Tibial nerve (tissue), 4 donors: ENCODE measurements around the gene CFAP99. TPM values are rescaled to one million over a fixed set of nuclear protein-coding genes. Genes with fewer than 3 reads are reported as not detected.

Experiments used
- DNase-seq, 2 donors: peaks; one replicate each; pipeline ENCODE4 v3.0.0-alpha.2; 2019; ENCODE audit warnings: low spot score in 2 of 2
- H3K27ac ChIP-seq, 4 donors: fragments of 200-600 bp; sonication (generic) in 3 of 4; one replicate each; pipeline ENCODE4 v1.5.1; 2017 to 2019; ENCODE audit warnings: mild to moderate bottlenecking in 1 of 4
- H3K27me3 ChIP-seq, 2 donors: fragments of 200-600 bp; sonication (generic) in 1 of 2; one replicate each; pipeline versions ENCODE4 v1.5.1 to v1.6.0; 2017 to 2019
- H3K36me3 ChIP-seq, 3 donors: fragments of 200-600 bp; sonication (generic); one replicate each; pipeline ENCODE4 v1.5.1; 2018 to 2019
- H3K4me1 ChIP-seq, 4 donors: fragments of 200-600 bp; sonication (generic) in 3 of 4; one replicate each; pipeline ENCODE4 v1.5.1; 2017 to 2019
- H3K4me3 ChIP-seq, 4 donors: fragments of 200-600 bp; sonication (generic) in 3 of 4; one replicate each; pipeline ENCODE4 v1.5.1; 2017 to 2019; ENCODE audit warnings: mild to moderate bottlenecking in 1 of 4, moderate library complexity in 1 of 4
- H3K9me3 ChIP-seq, 4 donors: fragments of 200-600 bp; sonication (generic) in 3 of 4; one replicate each; pipeline ENCODE4 v1.5.1; 2017 to 2019
- CTCF ChIP-seq, 5 experiments: fragments of 200-600 bp in 3 of 5; fragments of 450-650 bp in 2 of 5; sonication (generic) in 3 of 5; IDR thresholded peaks; one replicate each; pipeline ENCODE4 v1.5.1; 2016 to 2019; ENCODE audit warnings: antibody characterized with exemption in 5 of 5, mild to moderate bottlenecking in 3 of 5, moderate library complexity in 2 of 5
- EP300 ChIP-seq, 2 donors: sonication (generic); formaldehyde crosslinking; IDR thresholded peaks; one replicate each; pipeline ENCODE4 v1.6.1; 2017; ENCODE audit warnings: antibody characterized with exemption in 2 of 2, mild to moderate bottlenecking in 1 of 2
- POLR2A ChIP-seq, 2 donors: fragments of 450-650 bp; IDR thresholded peaks; one replicate each; pipeline ENCODE4 v1.6.1; 2017; ENCODE audit warnings: antibody characterized with exemption in 2 of 2, mild to moderate bottlenecking in 2 of 2, moderate library complexity in 2 of 2
- WGBS, 2 donors: methylation state at CpG; one replicate each; pipeline ENCODE4 v1.1.5; 2018; 5-methylcytosine and 5-hydroxymethylcytosine counted together
- total RNA-seq, 4 donors: library from RNA; depleted of rRNA; stranded (reverse); fragments of >200 nt; gene quantifications; one replicate each; pipeline ENCODE4 v1.1.0, GENCODE V29; 2016

CFAP99 gene
- total RNA-seq, 4 donors from 2014 or later, result not detected

DNA sequence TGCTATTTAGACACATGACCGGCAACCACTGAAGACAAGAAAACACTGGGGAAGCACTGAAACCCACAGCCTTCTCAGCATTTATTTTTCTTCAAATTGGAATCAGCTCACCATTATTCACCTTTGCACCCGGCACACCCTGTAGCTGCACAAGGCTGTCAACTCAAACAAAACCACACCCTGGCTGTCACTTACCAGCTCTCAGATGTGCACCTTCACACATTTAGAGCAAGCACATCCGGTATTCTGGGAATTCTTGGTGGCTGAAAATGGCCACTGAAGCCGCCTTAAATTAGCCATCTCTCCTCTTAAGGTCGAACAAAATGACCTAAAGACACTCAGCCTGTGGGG, 6.2 kb upstream of the CFAP99 start:
- no peak for DNase-seq
- WGBS, 2 donors, result 26 to 43% methylated on average over 5 of the region's 5 CpGs
- Histone ChIP-seq H3K27ac (peak overlapping the region in 3 of 4 donors; percentile 29 to 73 (median 66)), H3K36me3 (no peaks in the 10 kb centered on the region), H3K4me3 (peak overlapping the region in 3 of 4 donors; percentile 12 to 29 (median 29)), H3K4me1 (peaks cover 0 to 71% (median 32%) of the 10 kb centered on the region in 4 donors), H3K9me3 (no peaks in the 10 kb centered on the region), H3K27me3 (peaks cover 0 to 12% of the 10 kb centered on the region in 2 donors)
- TF ChIP-seq EP300 (IDR thresholded peaks at IDR 0.05) (no peak), CTCF (IDR thresholded peaks at IDR 0.05) (no peak), POLR2A (IDR thresholded peaks at IDR 0.05) (no peak)

- H3K27me3 ChIP-seq, result peaks cover 0 to 17% of the 10 kb centered on the region in 2 donors
- peak in 1 of 2 donors; percentile 41 for DNase-seq
- TF ChIP-seq CTCF (IDR thresholded peaks at IDR 0.05), result peak; percentile 20 to 39 (median 26)
- TF ChIP-seq EP300 (IDR thresholded peaks at IDR 0.05), result peak in 1 of 2 donors; percentile 40
- TF ChIP-seq POLR2A (IDR thresholded peaks at IDR 0.05), result no peak
- H3K9me3 ChIP-seq, result no peaks in the 10 kb centered on the region
- peaks cover 0 to 76% (median 32%) of the 10 kb centered on the region in 4 donors for H3K4me1 ChIP-seq
- H3K36me3 ChIP-seq, result no peaks in the 10 kb centered on the region
- H3K4me3 ChIP-seq, result peak overlapping the region in 3 of 4 donors; percentile 12 to 29 (median 29)
- 14% methylated on average over 15 to 19 of the region's 30 CpGs for WGBS, 2 donors
- H3K27ac ChIP-seq, result peak overlapping the region in 3 of 4 donors; percentile 29 to 73 (median 66)
Observed at GRCh38 chr4:2412885-2413716, 5.7 kb upstream of the CFAP99 start.

GRCh38 chr4:2413821-2414610, 4.7 kb upstream of the CFAP99 start:
- WGBS, 2 donors, result 52 to 66% methylated on average over 12 to 14 of the region's 14 CpGs
- TF ChIP-seq EP300 (IDR thresholded peaks at IDR 0.05), result no peak
- TF ChIP-seq CTCF (IDR thresholded peaks at IDR 0.05), result no peak
- TF ChIP-seq POLR2A (IDR thresholded peaks at IDR 0.05), result no peak
- Histone ChIP-seq H3K4me3 (no peak overlapping the region), H3K36me3 (no peaks in the 10 kb centered on the region), H3K9me3 (no peaks in the 10 kb centered on the region), H3K27ac (peak overlapping the region in 3 of 4 donors; percentile 29 to 73 (median 66)), H3K4me1 (peaks cover 0 to 79% (median 33%) of the 10 kb centered on the region in 4 donors), H3K27me3 (peaks cover 0 to 17% of the 10 kb centered on the region in 2 donors)
- DNase-seq, result no peak

DNA sequence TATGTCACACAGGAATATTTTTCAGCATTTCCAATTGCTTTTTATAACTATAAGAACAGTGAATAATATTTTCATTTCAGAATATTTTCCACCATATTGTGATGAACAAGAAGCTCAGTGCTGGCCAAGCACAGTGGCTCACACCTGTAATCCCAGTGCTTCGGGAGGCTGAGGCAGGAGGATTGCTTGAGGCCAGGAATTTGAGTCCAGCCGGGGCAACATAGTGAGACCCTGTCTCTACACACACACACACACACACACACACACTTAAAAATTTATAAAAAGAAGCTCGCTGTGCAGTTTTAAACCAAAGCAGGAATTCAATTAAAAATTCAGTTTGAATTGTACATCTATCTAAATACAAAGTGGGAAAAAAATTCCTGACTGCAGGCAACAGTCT, 3.5 kb upstream of the CFAP99 start:
- no peak overlapping the region for H3K4me3 ChIP-seq
- no peaks in the 10 kb centered on the region for H3K36me3 ChIP-seq
- H3K27ac ChIP-seq, result peak overlapping the region in 2 of 4 donors; percentile 49 to 68
- no peak for TF ChIP-seq CTCF (IDR thresholded peaks at IDR 0.05)
- TF ChIP-seq EP300 (IDR thresholded peaks at IDR 0.05), result no peak
- no peak for TF ChIP-seq POLR2A (IDR thresholded peaks at IDR 0.05)
- H3K9me3 ChIP-seq, result no peaks in the 10 kb centered on the region
- no peak for DNase-seq
- 66 to 68% methylated on average over 3 of the region's 3 CpGs for WGBS, 2 donors
- H3K27me3 ChIP-seq, result peaks cover 0 to 27% of the 10 kb centered on the region in 2 donors
- peaks cover 0 to 80% (median 38%) of the 10 kb centered on the region in 4 donors for H3K4me1 ChIP-seq
